OCI-LY3 (cell line): Measurements from ENCODE around the gene LDLRAD4.

Experiments
- H2AFZ ChIP-seq: fragments of 200-600, 300-600 bp; shearing (Covaris generic); 2 replicates; pipeline ENCODE4 v1.6.0; 2014; ENCODE audit warnings: antibody characterized with exemption, low read depth, low read length
- H3K27ac ChIP-seq: fragments of 200-600, 300-600 bp; sonication (generic); 2 replicates; pipeline ENCODE4 v1.5.1; 2014; ENCODE audit warnings: mild to moderate bottlenecking, low read length, moderate library complexity, mixed read lengths
- H3K27me3 ChIP-seq: fragments of 200-600, 300-600 bp; sonication (generic); 2 replicates; pipeline ENCODE4 v1.6.1; 2014; ENCODE audit warnings: low read depth, low read length, mixed read lengths
- H3K36me3 ChIP-seq: fragments of 200-600, 300-600 bp; sonication (generic); replicated peaks from 2 replicates; pipeline ENCODE3; 2014; ENCODE audit warnings: low read depth, low read length, mixed read lengths
- H3K4me1 ChIP-seq: fragments of 300-600, 200-600 bp; sonication (generic); 2 replicates; pipeline ENCODE4 v1.6.1; 2014; ENCODE audit warnings: low read length, mixed read lengths
- H3K4me2 ChIP-seq: fragments of 200-600, 300-600 bp; sonication (generic); 2 replicates; pipeline ENCODE4 v1.6.1; 2014; ENCODE audit warnings: low read length, mixed read lengths
- H3K4me3 ChIP-seq: fragments of 300-600, 200-600 bp; sonication (generic); 2 replicates; pipeline ENCODE4 v1.5.1; 2014; ENCODE audit warnings: antibody characterized with exemption, mild to moderate bottlenecking, low read length, moderate library complexity
- H3K79me2 ChIP-seq: fragments of 300-600, 200-600 bp; shearing (Covaris generic); 2 replicates; pipeline ENCODE4 v1.6.1; 2014; ENCODE audit warnings: mild to moderate bottlenecking, low read length, mixed read lengths
- H3K9ac ChIP-seq: fragments of 300-600, 200-600 bp; shearing (Covaris generic); 2 replicates; pipeline ENCODE4 v1.6.0; 2014; ENCODE audit warnings: mild to moderate bottlenecking, low read length, moderate library complexity
- H3K9me3 ChIP-seq: fragments of 200-600, 300-600 bp; shearing (Covaris generic); 2 replicates; pipeline ENCODE4 v1.6.1; 2014; ENCODE audit warnings: low read length, mixed read lengths; ENCODE audit not compliant: insufficient read depth
- H4K20me1 ChIP-seq: fragments of 200-600, 300-600 bp; sonication (generic); 2 replicates; pipeline ENCODE4 v1.6.1; 2016; ENCODE audit warnings: low read length, mixed read lengths; ENCODE audit not compliant: insufficient read depth
- EZH2phosphoT487 ChIP-seq: fragments of 200-600 bp; shearing (Covaris generic); IDR thresholded peaks from 2 replicates; pipeline ENCODE4 v1.6.1; 2018; ENCODE audit warnings: antibody characterized with exemption, mixed run types, low read depth
- TF ChIP-seq, protein P1 (sequence below): fragments of 200-600, 300-600 bp; sonication (generic); IDR thresholded peaks from 2 replicates; pipeline ENCODE4 v1.5.1; 2014; ENCODE audit warnings: antibody characterized with exemption, low read length, low read depth

Gene LDLRAD4

GRCh38 chr18:13262839-13263691 is 44.5 kb downstream of the LDLRAD4 start:
- no peak overlapping the region for H3K27ac ChIP-seq
- H3K4me3 ChIP-seq: no peak overlapping the region
- no peak overlapping the region for H3K4me2 ChIP-seq
- TF ChIP-seq EZH2phosphoT487: no peak
- TF ChIP-seq, protein P1, sequence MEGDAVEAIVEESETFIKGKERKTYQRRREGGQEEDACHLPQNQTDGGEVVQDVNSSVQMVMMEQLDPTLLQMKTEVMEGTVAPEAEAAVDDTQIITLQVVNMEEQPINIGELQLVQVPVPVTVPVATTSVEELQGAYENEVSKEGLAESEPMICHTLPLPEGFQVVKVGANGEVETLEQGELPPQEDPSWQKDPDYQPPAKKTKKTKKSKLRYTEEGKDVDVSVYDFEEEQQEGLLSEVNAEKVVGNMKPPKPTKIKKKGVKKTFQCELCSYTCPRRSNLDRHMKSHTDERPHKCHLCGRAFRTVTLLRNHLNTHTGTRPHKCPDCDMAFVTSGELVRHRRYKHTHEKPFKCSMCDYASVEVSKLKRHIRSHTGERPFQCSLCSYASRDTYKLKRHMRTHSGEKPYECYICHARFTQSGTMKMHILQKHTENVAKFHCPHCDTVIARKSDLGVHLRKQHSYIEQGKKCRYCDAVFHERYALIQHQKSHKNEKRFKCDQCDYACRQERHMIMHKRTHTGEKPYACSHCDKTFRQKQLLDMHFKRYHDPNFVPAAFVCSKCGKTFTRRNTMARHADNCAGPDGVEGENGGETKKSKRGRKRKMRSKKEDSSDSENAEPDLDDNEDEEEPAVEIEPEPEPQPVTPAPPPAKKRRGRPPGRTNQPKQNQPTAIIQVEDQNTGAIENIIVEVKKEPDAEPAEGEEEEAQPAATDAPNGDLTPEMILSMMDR: no peak
- no peaks in the 10 kb centered on the region for H3K9me3 ChIP-seq
- no peaks in the 10 kb centered on the region for H4K20me1 ChIP-seq
- H3K27me3 ChIP-seq: peaks cover 22% of the 10 kb centered on the region
- no peaks in the 10 kb centered on the region for H3K79me2 ChIP-seq
- no peaks in the 10 kb centered on the region for H3K36me3 ChIP-seq
- H2AFZ ChIP-seq: no peak overlapping the region
- no peak overlapping the region for H3K9ac ChIP-seq
- no peaks in the 10 kb centered on the region for H3K4me1 ChIP-seq

DNA sequence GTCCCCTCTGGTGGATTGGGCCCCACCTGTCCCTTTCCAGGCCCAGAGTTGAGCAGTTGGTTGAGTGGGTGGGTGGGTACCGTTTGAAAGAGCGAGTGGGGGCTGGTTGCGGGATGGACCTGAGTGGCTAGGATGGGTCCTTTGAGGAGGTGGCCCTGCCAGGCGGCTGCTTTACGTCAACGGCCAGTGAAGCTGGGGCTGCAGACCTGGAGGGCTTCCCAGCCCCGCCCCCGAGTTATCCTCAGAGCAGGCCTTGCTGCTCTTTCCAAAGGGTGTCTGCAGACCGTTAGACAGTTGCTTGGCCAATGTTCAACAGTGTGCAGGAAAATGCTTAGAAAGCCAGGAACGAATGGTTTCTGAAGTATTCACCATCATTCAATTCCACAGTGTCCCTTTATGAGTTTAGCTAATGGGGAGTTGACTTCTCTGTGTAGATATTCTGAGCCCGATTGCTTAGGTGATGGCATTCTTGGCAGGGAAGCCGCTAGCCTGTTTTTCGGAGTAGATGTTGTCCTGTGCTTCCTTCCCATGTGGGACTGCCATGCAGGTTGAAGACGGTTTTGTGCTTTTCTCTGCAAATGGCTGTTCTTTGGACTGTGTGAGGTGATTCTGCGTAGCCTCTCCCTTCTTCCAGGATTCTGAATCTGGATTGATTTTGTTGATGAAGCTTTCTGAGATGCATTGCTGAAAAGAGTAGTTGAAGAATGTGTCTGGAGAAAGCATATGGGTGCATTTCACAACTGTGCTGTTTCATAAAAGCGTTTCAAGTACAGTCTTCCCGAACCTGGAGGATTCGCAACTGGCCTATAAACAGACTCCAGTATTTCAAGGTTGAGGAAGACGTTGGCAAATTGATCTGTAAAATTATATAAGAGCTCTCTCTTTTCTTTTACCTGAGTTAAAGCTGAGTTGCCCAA is 45.8 kb downstream of the LDLRAD4 start:
- Histone ChIP-seq H3K79me2 (no peaks in the 10 kb centered on the region), H3K4me3 (no peak overlapping the region), H3K27ac (no peak overlapping the region), H3K27me3 (peaks cover 18% of the 10 kb centered on the region), H4K20me1 (no peaks in the 10 kb centered on the region), H2AFZ (no peak overlapping the region), H3K4me2 (no peak overlapping the region), H3K4me1 (no peaks in the 10 kb centered on the region), H3K9me3 (no peaks in the 10 kb centered on the region), H3K36me3 (no peaks in the 10 kb centered on the region), H3K9ac (no peak overlapping the region)
- TF ChIP-seq, protein P1: no peak
- TF ChIP-seq EZH2phosphoT487: no peak

- Histone ChIP-seq H3K4me1 (no peaks in the 10 kb centered on the region), H3K4me2 (no peak overlapping the region), H3K9ac (no peak overlapping the region), H3K9me3 (no peaks in the 10 kb centered on the region), H4K20me1 (no peaks in the 10 kb centered on the region), H3K27ac (no peak overlapping the region), H3K36me3 (no peaks in the 10 kb centered on the region), H3K79me2 (no peaks in the 10 kb centered on the region), H3K4me3 (no peak overlapping the region), H2AFZ (no peak overlapping the region), H3K27me3 (peaks cover 11% of the 10 kb centered on the region)
- TF ChIP-seq, protein P1: no peak
- TF ChIP-seq EZH2phosphoT487: no peak
Observed at GRCh38 chr18:13265008-13265910, 46.7 kb downstream of the LDLRAD4 start.
